ENCODE measurements around the gene TSPAN32.

TSPAN32 gene

GRCh38 chr11:2265854-2266585, 35.8 kb upstream of the TSPAN32 start:
- Histone ChIP-seq H3K4me3 (replicated peaks; ENCODE audit: low read depth, low read length) (0 out of 2 replicates have a peak overlapping the region, but pooled peaks have one; percentile 15), H3K27me3 (replicated peaks; ENCODE audit: control insufficient read depth, insufficient read depth, low read length) (no peaks in the 10 kb centered on the region; the same call in 1 of the 2 replicates), H3K36me3 (ENCODE audit: control insufficient read depth, insufficient read depth, low read length) (no peaks in the 10 kb centered on the region)
- no peak for TF ChIP-seq CTCF (IDR thresholded peaks at IDR 0.05; ENCODE audit: insufficient read depth, low read length, poor library complexity, severe bottlenecking)
- no peak for DNase-seq (ENCODE audit: extremely low read depth, insufficient read length)

- TF ChIP-seq CTCF (IDR thresholded peaks at IDR 0.05; ENCODE audit: insufficient read depth, low read length, poor library complexity, severe bottlenecking) = no peak
- Histone ChIP-seq H3K27me3 (replicated peaks; ENCODE audit: control insufficient read depth, insufficient read depth, low read length) (no peaks in the 10 kb centered on the region; the same call in 1 of the 2 replicates), H3K36me3 (ENCODE audit: control insufficient read depth, insufficient read depth, low read length) (no peaks in the 10 kb centered on the region), H3K4me3 (replicated peaks; ENCODE audit: low read depth, low read length) (no peak overlapping the region)
- DNase-seq (ENCODE audit: extremely low read depth, insufficient read length) = no peak
Observed at GRCh38 chr11:2266586-2267305, 35.1 kb upstream of the TSPAN32 start.

GRCh38 chr11:2267306-2267850, 34.4 kb upstream of the TSPAN32 start:
- TF ChIP-seq CTCF (IDR thresholded peaks at IDR 0.05; ENCODE audit: insufficient read depth, low read length, poor library complexity, severe bottlenecking) = no peak
- Histone ChIP-seq H3K36me3 (ENCODE audit: control insufficient read depth, insufficient read depth, low read length) (no peaks in the 10 kb centered on the region), H3K27me3 (replicated peaks; ENCODE audit: control insufficient read depth, insufficient read depth, low read length) (no peaks in the 10 kb centered on the region; the same call in 1 of the 2 replicates), H3K4me3 (replicated peaks; ENCODE audit: low read depth, low read length) (no peak overlapping the region)
- no peak for DNase-seq (ENCODE audit: extremely low read depth, insufficient read length)

GRCh38 chr11:2267851-2268728, 33.7 kb upstream of the TSPAN32 start:
- no peak for TF ChIP-seq CTCF (IDR thresholded peaks at IDR 0.05; ENCODE audit: insufficient read depth, low read length, poor library complexity, severe bottlenecking)
- no peak overlapping the region for H3K4me3 ChIP-seq (replicated peaks; ENCODE audit: low read depth, low read length)
- H3K27me3 ChIP-seq (replicated peaks; ENCODE audit: control insufficient read depth, insufficient read depth, low read length) = no peaks in the 10 kb centered on the region; the same call in 1 of the 2 replicates
- no peaks in the 10 kb centered on the region for H3K36me3 ChIP-seq (ENCODE audit: control insufficient read depth, insufficient read depth, low read length)
- no peak for DNase-seq (ENCODE audit: extremely low read depth, insufficient read length)
